HS-27A (cell line): ENCODE data around the gene CACNA1G.

Experiments
- DNase-seq: peaks from one replicate; pipeline ENCODE4 v3.0.0-alpha.2; 2012; ENCODE audit warnings: low read depth, missing footprints

The CACNA1G gene

DNA sequence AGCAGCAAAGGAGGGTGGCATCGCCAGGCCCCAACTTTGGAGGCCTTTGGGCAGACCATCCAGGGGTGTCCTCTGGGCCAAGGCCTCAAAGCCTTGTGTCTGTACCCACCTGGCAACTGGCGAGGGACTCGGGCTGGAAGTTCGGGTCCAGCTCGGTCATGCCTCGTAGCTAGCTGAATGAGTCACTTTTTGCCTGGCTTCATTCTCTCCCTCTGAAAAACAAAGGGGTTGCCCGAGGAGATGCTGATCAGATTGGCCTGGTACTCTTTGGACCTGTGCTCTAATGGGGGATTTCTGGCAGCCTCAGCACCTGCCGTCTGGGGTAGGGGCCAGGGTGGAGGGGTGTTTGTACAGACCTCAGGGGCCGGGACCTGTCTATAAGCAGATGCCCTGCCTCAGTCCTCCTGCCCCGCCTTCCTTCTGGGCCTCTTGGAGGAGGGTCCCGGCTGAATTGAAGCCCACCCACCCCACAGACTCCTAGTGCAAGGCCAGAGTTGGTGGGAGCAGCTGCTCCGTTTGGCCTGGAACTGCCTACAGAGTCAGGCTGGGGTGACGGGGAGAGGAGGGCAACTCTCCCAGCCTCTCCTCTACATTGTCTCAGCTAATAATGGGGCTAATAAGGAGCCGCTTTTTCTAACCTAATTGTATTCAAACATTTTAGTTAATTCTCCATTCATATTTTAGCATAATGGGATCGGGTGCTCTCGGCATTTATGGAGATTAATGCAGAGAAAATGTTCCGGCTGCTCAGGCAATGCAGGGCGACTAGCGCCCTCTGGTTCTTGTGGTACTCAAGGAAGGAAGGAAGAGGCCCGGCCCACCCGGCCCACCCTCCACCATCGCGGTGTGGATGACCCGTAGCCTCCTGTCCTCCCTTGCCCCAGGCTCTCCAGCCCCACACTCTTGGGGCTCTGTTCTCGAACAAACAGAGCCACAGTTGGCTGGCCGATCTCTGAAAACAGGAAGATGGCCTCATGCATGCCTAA lies 52.8 kb downstream of the CACNA1G start:
- DNase-seq = no peak

DNA sequence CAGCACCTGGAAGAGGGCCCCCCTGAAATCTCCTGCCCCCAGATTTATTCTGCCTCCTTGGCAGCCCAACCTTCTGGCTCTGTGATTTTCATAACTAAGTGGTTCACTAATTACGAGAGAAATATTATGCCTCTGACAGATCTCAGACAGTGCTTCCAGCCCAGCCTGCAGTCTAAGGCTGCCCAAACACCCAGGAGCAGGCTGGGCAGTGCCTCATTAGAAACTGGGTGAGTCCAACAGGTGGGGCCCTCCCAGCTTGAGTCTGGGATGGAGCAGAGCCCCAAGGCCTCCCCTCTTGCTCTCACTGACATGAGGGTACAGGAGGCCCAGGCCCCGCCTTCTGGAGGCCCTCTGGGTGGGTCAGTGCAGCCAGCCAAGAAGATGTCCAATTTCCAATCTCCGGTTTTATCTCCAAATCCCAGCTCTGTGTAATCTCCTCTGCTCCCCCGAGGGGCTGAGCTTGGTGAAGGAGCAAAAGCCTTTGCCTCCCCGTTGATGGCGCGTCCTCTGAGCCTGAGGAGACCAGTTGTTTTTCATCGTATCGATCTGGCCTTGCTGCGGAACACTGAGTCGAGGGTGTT lies 54.0 kb downstream of the CACNA1G start:
- DNase-seq = no peak

DNA sequence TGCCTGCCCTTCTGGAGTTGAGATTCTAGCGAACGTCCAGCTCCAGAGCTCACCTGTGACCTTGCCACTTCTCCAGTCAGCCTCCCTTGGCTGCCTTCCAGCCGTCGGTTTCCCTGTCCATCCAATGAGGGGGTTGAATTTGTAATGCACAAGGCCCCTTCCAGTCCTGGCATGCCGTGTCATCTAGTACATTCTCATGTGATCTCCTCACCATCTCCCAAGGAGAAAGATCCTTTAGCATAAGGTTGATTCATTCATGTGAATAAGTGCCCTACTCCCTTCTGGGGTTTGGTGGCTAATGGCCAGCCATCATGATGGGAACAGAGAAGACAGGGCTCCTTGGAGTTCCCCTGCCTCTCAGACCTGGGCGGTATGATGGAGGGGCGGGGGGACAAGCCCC lies 55.3 kb downstream of the CACNA1G start:
- DNase-seq = no peak

DNA sequence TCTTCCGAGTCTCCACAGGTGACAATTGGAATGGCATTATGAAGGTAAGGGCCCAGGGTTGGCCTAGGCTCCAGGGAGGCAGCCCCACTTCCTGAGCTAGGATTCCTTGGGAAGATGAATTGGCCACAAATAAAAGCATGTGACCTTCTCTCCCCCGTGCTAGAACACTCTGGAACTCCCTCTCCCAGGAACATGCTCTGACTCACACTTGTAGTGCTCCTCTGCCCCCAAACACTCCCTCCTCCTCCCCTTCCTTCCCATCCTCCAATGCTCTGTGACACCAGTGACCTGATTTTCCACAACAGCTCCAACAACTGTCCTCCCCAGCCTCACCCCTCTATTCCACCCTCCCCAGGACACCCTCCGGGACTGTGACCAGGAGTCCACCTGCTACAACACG lies 57.8 kb downstream of the CACNA1G start:
- DNase-seq = no peak

DNA sequence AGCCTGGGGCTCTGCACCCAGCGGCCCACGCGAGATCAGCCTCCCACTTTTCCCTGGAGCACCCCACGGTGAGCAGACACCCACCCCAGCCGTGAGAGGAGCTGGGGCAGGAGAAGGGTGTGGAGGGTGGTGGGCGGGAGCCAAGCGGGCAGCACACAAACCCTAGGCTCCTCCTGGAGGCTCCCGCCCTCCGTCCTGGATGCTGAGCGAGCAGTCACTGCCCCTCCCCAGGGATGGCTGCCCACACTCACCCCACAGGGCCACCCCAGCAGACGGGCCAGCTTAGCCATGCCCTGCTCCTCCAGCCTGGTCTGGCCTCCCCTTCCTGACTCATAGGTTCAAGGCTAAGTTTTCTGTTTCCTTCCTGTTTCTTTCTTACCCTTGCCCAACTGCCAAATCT lies 58.4 kb downstream of the CACNA1G start:
- no peak for DNase-seq

DNA sequence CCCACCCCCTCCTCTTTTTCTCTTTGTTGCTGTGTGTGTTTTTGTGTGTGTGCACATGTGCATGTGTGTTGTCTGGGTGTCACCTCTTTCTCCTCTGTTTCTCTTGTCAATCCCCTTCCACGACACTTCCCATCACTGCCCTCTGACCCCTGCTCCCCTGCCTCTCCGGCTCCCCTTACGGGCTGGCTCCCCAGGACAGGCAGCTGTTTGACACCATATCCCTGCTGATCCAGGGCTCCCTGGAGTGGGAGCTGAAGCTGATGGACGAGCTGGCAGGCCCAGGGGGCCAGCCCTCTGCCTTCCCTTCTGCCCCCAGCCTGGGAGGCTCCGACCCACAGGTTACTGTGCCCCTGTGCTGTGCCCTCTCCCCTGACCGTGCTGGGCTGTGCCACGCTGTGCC lies 59.0 kb downstream of the CACNA1G start:
- DNase-seq = no peak

DNA sequence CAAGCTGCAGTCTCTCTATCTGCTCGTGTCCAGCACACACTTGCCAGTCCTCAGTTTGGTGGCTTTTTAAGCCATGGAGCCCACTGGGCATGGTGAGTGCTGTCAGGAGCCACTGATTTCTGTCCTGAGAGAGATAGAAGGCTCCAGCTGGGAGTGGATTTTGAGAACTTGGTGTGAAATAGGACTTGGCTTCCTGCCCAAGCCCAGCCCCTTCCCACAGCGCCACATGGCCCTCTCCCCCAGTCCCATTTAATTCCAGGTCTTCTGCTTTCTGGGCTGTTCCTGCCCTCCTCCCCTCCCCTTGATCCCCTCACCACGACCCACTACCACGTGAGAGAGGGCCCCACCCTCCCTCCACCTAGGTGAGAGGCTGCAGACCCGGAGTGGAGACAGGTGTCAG lies 59.7 kb downstream of the CACNA1G start:
- DNase-seq = no peak

DNA sequence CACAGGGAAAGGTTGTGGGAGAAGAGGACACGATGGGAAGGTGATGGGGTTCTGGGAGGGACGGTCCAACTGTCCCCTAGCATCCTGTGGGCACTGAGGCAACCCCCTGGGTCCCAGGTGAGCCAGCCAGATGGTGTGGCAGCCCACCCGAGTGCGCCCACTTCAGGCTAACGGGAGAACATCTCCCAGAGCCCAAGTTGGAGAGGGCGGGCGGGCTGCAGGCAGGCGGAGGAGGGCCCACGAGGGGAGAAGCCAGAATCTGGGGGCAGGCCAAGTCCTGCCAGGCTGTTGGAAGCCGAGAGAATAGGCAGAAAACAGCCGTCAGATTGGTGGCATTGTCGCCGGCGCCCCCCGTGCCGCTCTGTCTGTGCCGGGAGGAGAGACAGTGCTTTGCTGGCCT lies 60.3 kb downstream of the CACNA1G start:
- no peak for DNase-seq

DNA sequence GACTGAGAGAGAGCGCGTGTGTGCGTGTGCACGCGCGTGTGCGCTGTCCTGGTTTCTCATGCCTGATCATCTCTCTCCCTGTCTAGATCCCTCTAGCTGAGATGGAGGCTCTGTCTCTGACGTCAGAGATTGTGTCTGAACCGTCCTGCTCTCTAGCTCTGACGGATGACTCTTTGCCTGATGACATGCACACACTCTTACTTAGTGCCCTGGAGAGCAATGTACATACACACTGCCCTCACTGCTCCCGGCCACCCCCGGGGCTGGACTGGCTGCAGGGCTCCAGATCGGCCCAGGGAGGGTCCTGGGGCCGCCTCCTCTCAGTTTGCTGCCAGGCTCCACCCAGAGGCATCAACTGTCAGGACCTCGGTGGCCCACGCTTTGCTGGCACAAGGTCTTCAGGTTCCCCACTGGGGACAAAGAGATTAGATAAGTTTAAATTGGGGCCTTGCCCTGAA lies 61.1 kb downstream of the CACNA1G start:
- no peak for DNase-seq

DNA sequence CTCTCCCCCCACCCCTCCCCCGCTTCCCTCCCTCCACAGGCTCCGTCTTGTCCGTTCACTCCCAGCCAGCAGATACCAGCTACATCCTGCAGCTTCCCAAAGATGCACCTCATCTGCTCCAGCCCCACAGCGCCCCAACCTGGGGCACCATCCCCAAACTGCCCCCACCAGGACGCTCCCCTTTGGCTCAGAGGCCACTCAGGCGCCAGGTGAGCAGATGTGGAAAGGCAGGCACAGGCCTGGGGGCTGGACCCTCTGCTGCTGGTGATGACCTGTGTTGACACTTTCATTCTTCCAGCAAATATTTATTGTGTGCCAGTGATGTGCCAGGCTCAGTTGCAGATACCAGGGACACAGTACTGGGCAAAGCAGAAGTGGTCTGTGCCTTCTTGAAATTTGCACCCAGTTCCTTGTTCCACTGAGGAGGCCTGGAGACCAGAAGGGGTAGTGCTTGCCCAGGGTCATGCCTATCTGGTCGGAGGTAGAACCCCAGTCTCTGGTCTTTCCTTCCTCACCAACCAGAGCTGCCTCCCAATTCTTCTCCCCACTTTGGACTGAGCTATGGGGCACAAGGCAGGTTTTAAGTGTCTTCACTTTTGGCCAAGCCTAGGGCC lies 63.9 kb downstream of the CACNA1G start:
- DNase-seq = no peak

DNA sequence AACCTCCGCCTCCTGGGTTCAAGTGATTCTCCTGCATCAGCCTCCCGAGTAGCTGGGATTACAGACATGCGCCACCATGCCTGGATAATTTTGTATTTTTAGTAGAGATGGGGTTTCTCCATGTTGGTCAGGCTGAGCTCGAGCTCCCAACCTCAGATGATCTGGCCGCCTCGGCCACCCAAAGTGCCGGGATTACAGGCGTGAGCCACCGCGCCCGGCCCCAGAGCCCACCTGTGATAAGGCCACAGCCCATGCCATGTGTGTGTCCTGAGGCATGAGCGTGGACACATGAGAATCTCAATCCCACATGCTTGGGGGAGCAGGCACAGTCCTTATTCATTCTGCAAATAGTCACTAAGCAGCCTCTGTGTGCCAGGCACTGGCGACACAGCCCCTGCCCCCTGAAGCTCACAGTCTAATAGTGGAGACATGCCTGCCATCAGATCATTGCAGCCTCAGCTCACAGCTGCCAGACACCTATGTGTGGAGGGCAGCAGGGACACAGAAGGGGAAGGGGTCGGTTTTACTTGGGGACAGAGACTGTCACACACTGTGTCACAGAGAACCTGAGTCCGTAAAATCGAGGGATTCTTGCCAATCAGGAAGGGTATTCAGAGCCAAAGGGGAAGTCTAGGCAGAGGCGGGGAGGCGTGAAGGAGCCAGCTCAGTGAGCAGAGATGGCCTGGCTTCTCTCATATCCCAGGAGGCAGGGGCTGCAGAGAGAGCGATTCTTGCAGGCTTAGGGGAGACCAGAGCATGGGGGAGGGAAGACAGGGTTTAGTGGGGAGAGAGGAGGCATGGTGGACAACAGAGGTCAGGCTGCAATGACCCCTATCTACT lies 64.7 kb downstream of the CACNA1G start:
- no peak for DNase-seq

DNA sequence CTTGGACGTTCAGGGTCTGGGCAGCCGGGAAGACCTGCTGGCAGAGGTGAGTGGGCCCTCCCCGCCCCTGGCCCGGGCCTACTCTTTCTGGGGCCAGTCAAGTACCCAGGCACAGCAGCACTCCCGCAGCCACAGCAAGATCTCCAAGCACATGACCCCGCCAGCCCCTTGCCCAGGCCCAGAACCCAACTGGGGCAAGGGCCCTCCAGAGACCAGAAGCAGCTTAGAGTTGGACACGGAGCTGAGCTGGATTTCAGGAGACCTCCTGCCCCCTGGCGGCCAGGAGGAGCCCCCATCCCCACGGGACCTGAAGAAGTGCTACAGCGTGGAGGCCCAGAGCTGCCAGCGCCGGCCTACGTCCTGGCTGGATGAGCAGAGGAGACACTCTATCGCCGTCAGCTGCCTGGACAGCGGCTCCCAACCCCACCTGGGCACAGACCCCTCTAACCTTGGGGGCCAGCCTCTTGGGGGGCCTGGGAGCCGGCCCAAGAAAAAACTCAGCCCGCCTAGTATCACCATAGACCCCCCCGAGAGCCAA lies 65.6 kb downstream of the CACNA1G start:
- no peak for DNase-seq

DNA sequence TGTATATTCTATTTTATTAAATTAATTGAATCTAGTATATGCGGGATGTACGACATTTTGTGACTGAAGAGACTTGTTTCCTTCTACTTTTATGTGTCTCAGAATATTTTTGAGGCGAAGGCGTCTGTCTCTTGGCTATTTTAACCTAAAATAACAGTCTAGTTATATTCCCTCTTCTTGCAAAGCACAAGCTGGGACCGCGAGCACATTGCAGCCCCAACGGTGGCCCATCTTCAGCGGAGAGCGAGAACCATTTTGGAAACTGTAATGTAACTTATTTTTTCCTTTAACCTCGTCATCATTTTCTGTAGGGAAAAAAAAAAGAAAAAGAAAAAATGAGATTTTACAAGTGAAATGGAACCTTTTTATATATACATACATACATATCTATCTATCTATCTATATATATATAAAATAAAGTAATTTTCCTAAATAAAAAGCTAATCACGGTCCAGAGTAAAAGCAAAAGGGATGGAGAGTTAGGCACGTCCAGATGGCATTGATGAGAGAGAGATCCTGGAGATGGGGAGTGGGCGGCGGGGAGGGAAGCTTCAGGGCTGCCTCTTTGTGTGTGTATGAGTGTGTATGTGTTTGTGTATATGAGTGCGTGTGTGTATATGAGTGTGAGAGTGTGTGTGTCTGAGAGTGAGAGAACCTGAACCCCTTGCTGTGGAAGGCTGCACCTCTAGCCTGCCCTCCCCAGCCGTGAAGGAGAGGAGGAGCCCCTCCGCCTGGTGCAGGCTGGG lies 66.7 kb downstream of the CACNA1G start:
- no peak for DNase-seq

DNA sequence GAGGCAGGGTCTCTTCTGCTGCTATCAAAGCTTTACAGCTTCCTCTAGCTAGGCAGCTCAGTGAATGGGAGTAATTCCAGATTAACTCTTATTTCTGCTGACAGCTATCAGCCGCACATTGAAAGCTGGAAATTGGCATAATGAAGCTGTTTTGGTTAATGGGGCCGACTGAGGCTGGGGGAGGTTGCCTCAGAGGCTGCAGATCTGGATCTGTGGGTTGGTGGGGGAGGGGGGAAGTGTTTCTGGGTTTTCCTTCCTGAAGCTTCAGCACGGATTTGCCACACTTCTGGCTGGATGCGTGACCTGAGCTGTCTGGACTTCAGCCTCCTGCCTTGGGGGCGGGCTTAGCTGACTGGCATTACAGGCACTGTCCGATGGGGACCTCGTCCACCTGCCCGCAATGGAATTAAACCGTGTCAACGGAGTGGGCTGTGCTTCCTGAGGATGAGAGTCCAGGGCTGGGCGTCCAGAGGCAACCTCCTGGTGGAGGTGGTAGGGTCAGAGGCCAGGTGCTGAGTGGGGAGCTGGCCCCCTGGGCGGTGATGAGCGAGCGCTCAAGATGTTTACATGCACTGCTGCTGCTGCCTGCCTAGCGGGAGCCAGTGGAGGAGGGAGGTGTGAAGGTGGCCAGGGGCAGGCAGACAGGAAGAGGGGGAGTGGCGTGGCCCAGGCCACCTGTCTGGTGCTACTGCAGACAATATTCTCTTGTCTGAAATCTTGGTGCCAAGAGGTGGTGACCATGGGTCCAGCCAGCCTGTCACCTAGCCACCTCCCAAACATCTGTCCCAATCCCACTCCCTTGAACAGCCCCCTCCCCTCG lies 67.5 kb downstream of the CACNA1G start:
- DNase-seq = no peak

DNA sequence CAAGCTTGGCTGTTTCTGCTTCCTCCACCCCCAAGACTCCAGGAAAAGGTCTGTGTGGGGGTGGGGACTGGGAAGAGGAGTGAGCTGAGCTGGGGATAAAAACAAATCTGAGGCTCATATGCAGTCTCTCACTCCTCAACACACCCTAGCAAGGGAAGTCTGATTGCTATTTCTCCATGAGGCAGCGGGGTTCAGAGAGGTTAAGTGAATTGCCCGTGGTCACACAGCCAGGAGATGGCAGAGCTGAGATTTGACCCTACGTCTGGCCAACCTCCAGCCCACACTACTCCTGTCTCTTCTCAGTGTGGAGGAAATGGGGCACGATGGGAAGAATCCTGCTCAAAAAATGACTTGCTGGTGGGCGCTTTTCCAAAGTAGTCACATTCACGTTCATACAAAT lies 69.4 kb downstream of the CACNA1G start:
- DNase-seq = no peak

DNA sequence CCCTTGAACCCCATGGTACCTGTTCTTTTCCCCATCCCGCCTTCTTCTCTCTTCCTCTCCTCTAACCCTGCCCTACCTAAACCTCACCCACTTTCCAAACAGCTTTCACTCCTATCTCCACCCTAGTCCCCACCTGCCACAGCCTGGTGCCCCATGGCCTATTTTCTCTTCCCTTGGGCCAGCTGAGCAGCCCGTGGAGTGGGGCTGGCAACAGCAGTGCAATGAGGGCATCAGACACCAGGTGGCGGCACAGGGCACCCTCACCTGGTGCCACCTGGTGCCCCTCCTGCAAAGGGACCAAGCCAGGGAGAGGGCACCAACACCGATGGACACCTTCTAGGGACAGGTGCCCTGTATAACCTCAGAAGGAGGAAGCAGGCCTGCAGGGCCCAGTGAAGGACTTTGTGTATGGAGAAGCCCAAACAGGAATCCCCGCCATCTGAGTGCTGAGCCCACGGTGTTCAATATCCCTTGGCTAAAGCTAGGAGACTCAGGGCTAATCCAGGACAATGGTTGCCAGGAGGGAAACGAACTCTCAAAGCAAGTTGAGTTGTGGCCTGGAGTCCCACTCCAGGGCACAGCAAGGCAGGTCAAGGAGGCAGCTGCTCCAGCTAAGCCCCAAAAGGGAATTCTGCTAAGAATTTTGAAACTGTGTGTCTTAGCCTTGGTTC lies 70.1 kb downstream of the CACNA1G start:
- no peak for DNase-seq

DNA sequence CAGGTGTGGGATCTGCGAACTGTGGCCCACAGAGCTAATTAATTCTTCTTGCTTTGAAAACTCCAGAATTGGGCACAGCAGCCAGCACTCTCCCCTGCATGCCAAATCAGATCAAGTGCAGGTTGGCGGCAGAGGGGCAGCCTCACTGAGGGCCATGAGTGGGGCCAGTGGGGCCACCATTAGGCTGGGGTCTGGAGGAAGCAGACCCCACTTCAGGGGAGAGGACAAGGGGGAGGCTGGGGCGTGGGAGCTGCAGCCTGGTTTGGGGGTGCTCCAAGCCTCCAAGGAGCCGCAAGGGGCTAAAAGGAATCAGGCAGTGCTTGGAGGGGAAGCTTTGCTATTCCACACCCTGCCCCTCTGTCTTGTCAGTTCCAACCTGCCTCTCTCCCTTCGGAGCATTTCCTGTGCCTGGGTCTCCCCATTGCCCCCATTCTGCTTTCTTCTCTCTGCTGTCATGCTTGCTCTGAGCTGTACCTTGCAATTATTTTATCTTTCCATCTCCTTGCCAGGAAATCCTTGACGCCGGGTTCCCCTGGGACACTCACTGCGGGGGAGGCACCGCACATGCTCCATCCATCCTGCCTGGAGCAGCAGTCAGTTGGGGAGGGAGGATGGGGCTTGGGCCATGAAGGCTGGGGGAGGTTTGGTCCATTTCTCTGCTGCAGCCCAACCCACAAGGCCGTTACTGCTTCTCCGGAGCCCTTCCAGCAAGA lies 70.8 kb downstream of the CACNA1G start:
- no peak for DNase-seq

DNA sequence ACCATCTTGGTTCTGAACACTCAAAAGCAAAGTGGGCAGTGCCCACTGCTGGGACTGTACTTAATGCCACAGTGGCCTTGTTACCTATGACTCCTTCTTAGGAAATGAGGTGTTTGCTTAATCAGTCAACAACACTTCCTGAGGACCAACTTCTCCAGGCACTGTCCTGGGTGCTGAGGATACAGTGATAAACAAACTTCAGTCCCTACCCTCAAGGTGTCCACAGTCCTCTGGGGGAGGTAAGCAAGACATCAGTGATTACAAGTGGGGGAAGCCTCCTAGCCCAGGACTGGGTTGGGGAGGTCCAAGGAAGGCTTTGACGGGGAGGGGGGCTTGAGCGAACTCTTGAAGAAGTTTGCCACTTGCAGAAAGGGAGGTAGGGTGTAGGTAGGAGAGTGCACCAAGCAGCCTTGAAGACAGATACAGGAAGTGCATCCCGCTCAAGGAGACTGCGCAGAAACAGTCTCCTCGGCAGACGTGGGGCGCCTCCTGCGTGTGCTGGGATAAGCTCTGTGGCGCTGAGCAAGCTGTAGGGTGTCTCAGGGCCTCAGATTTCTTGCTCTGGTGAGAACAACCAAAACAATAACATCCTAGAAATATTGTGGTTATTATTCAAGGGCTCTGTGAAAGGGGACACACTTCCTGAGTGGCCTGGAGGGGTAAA lies 71.5 kb downstream of the CACNA1G start:
- DNase-seq = no peak
